Measurements from ENCODE around the gene RYR2. TPM values are rescaled to one million over a fixed set of nuclear protein-coding genes. Genes with fewer than 3 reads are reported as not detected.

Gene RYR2
- total and polyA plus RNA-seq, 2 of the 8 experiments (the other 6 are each of a cell fraction or from before 2014, with no cell fraction given) = 1.3 to 4.4 TPM

GRCh38 chr1:237792726-237793125, 750.7 kb downstream of the RYR2 start (continued):
- TF ChIP-seq SAP30 (IDR thresholded peaks at IDR 0.05; ENCODE audit: insufficient read depth, insufficient replicate concordance, low read length) (no peak), CHD7 (IDR thresholded peaks at IDR 0.05; ENCODE audit: insufficient replicate concordance, low read length) (no peak), CTCF (IDR thresholded peaks at IDR 0.05; ENCODE audit: control extremely low read depth in 1 of 3, insufficient read depth in 1 of 3, low read depth in 1 of 3, low read length in 3 of 3) (no peak), KDM5A (IDR thresholded peaks at IDR 0.05; ENCODE audit: low read length) (no peak), TBP (IDR thresholded peaks at IDR 0.05; ENCODE audit: low read depth, low read length) (no peak)
